Neural progenitor cell (in vitro differentiated cells): ENCODE results near the gene DNLZ. TPM values are rescaled to one million over a fixed set of nuclear protein-coding genes. Genes with fewer than 3 reads are reported as not detected.
A peak's percentile ranks its signal among the peaks of the same experiment; 100 is the strongest.
"Not testable (repeated sequence)": the region's sequence is repeated elsewhere in the genome, so short reads cannot be mapped to it uniquely, and the experiment has no call there.

Source experiments
- DNase-seq: peaks from one replicate; pipeline ENCODE4 v3.0.0-alpha.2; 2016; ENCODE audit warnings: low spot score
- H2AFZ ChIP-seq: fragments of 200-600 bp; sonication (generic); replicated peaks from 2 replicates; pipeline ENCODE4 v1.6.1; 2016; ENCODE audit warnings: antibody characterized with exemption
- H3F3A ChIP-seq: fragments of 200-600 bp; sonication (generic); 2 replicates; pipeline ENCODE4 v1.6.1; 2016; ENCODE audit warnings: antibody characterized with exemption, low read depth
- H3K27ac ChIP-seq: fragments of 200-600 bp; sonication (generic); 2 replicates; pipeline ENCODE4 v1.5.1; 2016; ENCODE audit warnings: mild to moderate bottlenecking
- H3K27me3 ChIP-seq: fragments of 200-600 bp; sonication (generic); 2 replicates; pipeline ENCODE4 v1.6.1; 2016; ENCODE audit warnings: mild to moderate bottlenecking, moderate library complexity
- H3K36me3 ChIP-seq: fragments of 200-600 bp; sonication (generic); 2 replicates; pipeline ENCODE4 v1.5.1; 2016
- H3K4me1 ChIP-seq: fragments of 200-600 bp; sonication (generic); 2 replicates; pipeline ENCODE4 v1.6.1; 2016; ENCODE audit warnings: mixed run types
- H3K4me2 ChIP-seq: fragments of 200-600 bp; sonication (generic); 2 replicates; pipeline ENCODE4 v1.6.1; 2016
- H3K4me3 ChIP-seq: fragments of 200-600 bp; sonication (generic); 2 replicates; pipeline ENCODE4 v1.5.1; 2016
- H3K79me2 ChIP-seq: fragments of 200-600 bp; sonication (generic); 2 replicates; pipeline ENCODE4 v1.6.1; 2016; ENCODE audit warnings: low read depth
- H3K9ac ChIP-seq: fragments of 200-600 bp; sonication (generic); 2 replicates; pipeline ENCODE4 v1.6.1; 2016
- H3K9me3 ChIP-seq: fragments of 200-600 bp; sonication (generic); 2 replicates; pipeline ENCODE4 v1.5.1; 2016; ENCODE audit warnings: low read depth
- H4K20me1 ChIP-seq: fragments of 200-600 bp; sonication (generic); 2 replicates; pipeline ENCODE4 v1.6.1; 2016; ENCODE audit warnings: low read depth
- H3K27ac Mint-ChIP-seq: 3 replicates; pipeline ENCODE4 v1.8.0; 2021; ENCODE audit warnings: mixed read lengths
- H3K27me3 Mint-ChIP-seq: 2 replicates; pipeline ENCODE4 v1.8.0; 2022; ENCODE audit warnings: low read depth, mild to moderate bottlenecking, inconsistent platforms, moderate library complexity, mixed read lengths; ENCODE audit not compliant: insufficient read depth
- H3K36me3 Mint-ChIP-seq: 3 replicates; pipeline ENCODE4 v1.8.0; 2021; ENCODE audit warnings: mixed read lengths
- H3K4me1 Mint-ChIP-seq: 3 replicates; pipeline ENCODE4 v1.8.0; 2021; ENCODE audit warnings: mixed read lengths
- H3K4me3 Mint-ChIP-seq: 3 replicates; pipeline ENCODE4 v1.8.0; 2021; ENCODE audit warnings: mild to moderate bottlenecking, moderate library complexity, mixed read lengths
- H3K9me3 Mint-ChIP-seq: 3 replicates; pipeline ENCODE4 v1.8.0; 2020; ENCODE audit warnings: mixed read lengths
- EZH2 ChIP-seq: fragments of 200-600 bp; sonication (generic); IDR thresholded peaks from 2 replicates; pipeline ENCODE4 v1.6.1; 2017; ENCODE audit warnings: antibody characterized with exemption, mild to moderate bottlenecking, moderate library complexity
- EZH2phosphoT487 ChIP-seq: fragments of 200-600 bp; sonication (generic); IDR thresholded peaks from 2 replicates; pipeline ENCODE4 v1.6.1; 2017; ENCODE audit warnings: antibody characterized with exemption
- total RNA-seq: library from RNA; depleted of rRNA; stranded (reverse); fragments of >200 nt; gene quantifications from 2 replicates; pipeline ENCODE4 v1.2.3, GENCODE V29; 2015; ENCODE audit warnings: low replicate concordance
- TF ChIP-seq, protein P1 (sequence below): fragments of 200-600 bp; sonication (generic); IDR thresholded peaks from 2 replicates; pipeline ENCODE4 v1.5.1; 2017; ENCODE audit warnings: antibody characterized with exemption, mild to moderate bottlenecking

The DNLZ gene
- total RNA-seq, 1 donor from 2014 or later = 3.4 TPM

DNA sequence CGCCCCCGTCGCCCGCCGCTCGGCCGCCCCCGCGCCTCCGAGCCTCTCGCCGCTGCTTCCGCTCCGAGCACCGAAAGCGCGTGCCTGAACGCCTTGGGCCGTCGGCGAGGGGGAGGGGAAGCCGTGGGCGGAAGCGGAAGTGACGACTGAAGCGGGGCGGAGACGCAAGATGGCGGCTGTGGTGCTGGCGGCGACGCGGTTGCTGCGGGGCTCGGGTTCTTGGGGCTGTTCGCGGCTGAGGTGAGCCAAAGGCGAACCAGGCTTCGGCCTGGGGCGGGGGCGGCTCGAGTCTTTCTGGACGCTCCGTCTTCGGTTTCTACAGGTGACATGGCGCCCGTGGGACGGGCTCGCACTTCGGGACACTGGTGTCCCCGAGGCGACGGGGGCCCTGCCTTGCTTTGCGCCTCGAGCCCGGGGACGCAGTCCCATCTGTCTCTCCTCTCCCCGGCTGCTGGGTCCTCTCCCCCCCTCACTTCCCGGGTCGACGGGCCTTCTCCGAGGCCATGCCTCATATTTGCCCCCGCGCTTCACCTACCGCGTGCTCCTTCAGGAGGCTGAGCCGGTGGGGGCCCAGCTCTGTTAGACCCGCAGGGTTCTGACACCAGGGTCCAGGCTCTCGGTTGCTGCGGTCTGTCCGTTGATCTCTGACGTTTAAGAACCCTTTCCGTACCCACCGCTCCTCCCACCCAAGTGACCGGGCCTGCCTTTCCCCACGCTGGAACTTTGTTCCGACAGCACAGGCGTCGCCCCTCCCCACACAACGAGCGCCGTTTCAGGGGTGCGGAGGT, 47.1 kb upstream of the DNLZ start, which contains the start of the genes ENTR1 and PMPCA:
ENTR1 (minus strand) TSS at position 115 of the 788 bp plus-strand sequence. CDS start 217 bp downstream, outside the sequence.
PMPCA (plus strand) TSS at position 159 of the 788 bp plus-strand sequence; CDS start at position 170, 11 bp downstream.
- H3K27ac Mint-ChIP-seq = peak within 1 kb of the TSS; percentile 81
- Histone ChIP-seq H3K4me2 (peak within 1 kb of the TSS; percentile 100), H3K4me3 (peak within 1 kb of the TSS; percentile 93), H3K9ac (peak within 1 kb of the TSS; percentile 96), H3K4me1 (peaks cover 13% of the 10 kb centered on the region), H3K27me3 (no peaks in the 10 kb centered on the region), H3K27ac (peak within 1 kb of the TSS; percentile 55), H3K36me3 (peaks cover 6% of the 10 kb centered on the region), H3K9me3 (no peaks in the 10 kb centered on the region), H4K20me1 (peaks cover 31% of the 10 kb centered on the region), H2AFZ (peak within 1 kb of the TSS; percentile 85), H3F3A (no peaks in the 10 kb centered on the region), H3K79me2 (peaks cover 46% of the 10 kb centered on the region)
- H3K36me3 Mint-ChIP-seq = peaks cover 10% of the 10 kb centered on the region
- peaks cover 11% of the 10 kb centered on the region for H3K27me3 Mint-ChIP-seq
- DNase-seq = peak; percentile 96
- H3K4me3 Mint-ChIP-seq = peak within 1 kb of the TSS; percentile 96
- TF ChIP-seq EZH2phosphoT487 (peak; percentile 23), EZH2 (peak; percentile 37)
- TF ChIP-seq, protein P1, sequence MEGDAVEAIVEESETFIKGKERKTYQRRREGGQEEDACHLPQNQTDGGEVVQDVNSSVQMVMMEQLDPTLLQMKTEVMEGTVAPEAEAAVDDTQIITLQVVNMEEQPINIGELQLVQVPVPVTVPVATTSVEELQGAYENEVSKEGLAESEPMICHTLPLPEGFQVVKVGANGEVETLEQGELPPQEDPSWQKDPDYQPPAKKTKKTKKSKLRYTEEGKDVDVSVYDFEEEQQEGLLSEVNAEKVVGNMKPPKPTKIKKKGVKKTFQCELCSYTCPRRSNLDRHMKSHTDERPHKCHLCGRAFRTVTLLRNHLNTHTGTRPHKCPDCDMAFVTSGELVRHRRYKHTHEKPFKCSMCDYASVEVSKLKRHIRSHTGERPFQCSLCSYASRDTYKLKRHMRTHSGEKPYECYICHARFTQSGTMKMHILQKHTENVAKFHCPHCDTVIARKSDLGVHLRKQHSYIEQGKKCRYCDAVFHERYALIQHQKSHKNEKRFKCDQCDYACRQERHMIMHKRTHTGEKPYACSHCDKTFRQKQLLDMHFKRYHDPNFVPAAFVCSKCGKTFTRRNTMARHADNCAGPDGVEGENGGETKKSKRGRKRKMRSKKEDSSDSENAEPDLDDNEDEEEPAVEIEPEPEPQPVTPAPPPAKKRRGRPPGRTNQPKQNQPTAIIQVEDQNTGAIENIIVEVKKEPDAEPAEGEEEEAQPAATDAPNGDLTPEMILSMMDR = no peak
- no peaks in the 10 kb centered on the region for H3K9me3 Mint-ChIP-seq
- H3K4me1 Mint-ChIP-seq = peaks cover 29% of the 10 kb centered on the region

DNA sequence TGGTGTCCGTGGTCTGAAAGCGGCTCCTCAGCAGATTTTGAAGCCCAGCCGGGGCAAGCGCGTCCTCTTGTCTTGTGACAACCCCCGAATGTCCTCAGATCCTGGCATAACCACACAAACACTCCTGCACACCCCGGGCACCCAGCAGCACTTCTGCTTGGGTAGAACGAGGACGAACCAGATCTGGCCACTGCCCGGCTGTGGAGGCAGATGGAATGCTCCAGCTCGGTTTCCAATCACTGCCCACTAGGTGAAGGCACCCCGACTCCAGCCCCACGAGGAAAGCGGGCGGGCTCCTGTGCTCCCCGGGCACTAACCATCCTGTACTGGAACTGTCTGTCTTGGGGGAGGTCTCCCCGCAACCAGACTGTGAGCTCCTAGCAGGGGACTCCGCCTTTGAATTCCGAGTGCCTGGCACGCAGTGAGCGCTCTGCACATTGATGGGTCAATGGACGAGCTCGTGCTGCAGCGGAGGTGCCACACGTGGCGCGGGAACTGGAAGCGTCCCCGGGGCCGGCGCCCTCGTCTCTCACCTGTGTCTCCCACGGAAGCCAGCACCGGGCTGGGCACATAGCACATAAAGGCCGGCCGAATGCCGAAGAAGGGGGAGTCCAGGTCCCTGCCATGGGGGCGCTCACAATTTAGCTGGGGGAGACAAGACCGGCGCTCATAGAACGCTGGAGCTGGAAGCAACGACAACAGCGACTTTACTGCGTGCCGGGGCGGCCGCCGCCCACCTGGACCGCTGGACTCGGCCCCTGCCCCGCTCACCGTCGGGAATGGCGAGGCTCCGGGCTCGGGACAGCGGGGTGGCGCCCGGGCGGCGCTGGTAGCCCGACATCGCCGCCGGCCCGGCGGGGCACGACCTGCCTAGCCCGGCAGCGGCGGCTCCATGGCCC, 46.3 kb upstream of the DNLZ start:
- Mint-ChIP-seq H3K27ac (no peak overlapping the region), H3K36me3 (peaks cover 11% of the 10 kb centered on the region), H3K27me3 (peaks cover 11% of the 10 kb centered on the region), H3K4me3 (peak overlapping the region; percentile 91), H3K4me1 (peaks cover 29% of the 10 kb centered on the region), H3K9me3 (no peaks in the 10 kb centered on the region)
- Histone ChIP-seq H3F3A (no peaks in the 10 kb centered on the region), H3K9me3 (no peaks in the 10 kb centered on the region), H3K27me3 (no peaks in the 10 kb centered on the region), H3K4me3 (peak overlapping the region; percentile 93), H3K4me2 (peak overlapping the region; percentile 100), H3K79me2 (peaks cover 46% of the 10 kb centered on the region), H3K27ac (no peak overlapping the region), H2AFZ (peak overlapping the region; percentile 85), H3K9ac (peak overlapping the region; percentile 55), H4K20me1 (peaks cover 31% of the 10 kb centered on the region), H3K4me1 (peaks cover 13% of the 10 kb centered on the region), H3K36me3 (peaks cover 8% of the 10 kb centered on the region)
- TF ChIP-seq EZH2 = no peak
- TF ChIP-seq EZH2phosphoT487 = no peak
- TF ChIP-seq, protein P1 = no peak
- DNase-seq = peak; percentile 67

- Mint-ChIP-seq H3K4me1 (peaks cover 29% of the 10 kb centered on the region), H3K4me3 (peak overlapping the region; percentile 61), H3K9me3 (no peaks in the 10 kb centered on the region), H3K36me3 (peaks cover 11% of the 10 kb centered on the region), H3K27ac (no peak overlapping the region), H3K27me3 (peaks cover 14% of the 10 kb centered on the region)
- Histone ChIP-seq H3K27ac (no peak overlapping the region), H3K27me3 (no peaks in the 10 kb centered on the region), H3K36me3 (peaks cover 8% of the 10 kb centered on the region), H3K79me2 (peaks cover 42% of the 10 kb centered on the region), H3K4me1 (peaks cover 13% of the 10 kb centered on the region), H4K20me1 (peaks cover 31% of the 10 kb centered on the region), H3K4me3 (no peak overlapping the region), H2AFZ (no peak overlapping the region), H3F3A (no peaks in the 10 kb centered on the region), H3K4me2 (no peak overlapping the region), H3K9me3 (no peaks in the 10 kb centered on the region), H3K9ac (no peak overlapping the region)
- TF ChIP-seq EZH2phosphoT487 = no peak
- TF ChIP-seq, protein P1 = no peak
- DNase-seq = no peak
Observed at GRCh38 chr9:136407911-136408310, 44.4 kb upstream of the DNLZ start.

DNA sequence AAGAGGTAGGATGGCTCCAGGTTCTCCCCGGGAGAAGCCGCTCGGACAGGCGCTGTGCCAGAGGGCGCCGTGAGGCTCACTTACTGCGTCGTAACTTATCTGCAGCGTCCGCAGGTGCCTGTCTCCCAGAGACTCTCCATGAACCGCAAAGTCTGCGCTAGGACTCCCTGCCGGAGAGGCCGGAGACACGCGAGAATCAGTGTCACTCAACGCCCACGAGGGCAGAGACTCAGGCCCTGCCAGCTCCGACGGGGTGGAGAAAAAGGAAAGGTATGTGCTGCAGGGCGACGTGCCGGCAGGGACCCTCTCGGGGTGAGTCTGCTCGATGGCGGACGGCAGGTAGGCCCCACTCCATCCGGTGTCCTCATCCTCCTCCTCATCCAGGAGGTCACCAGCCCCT, 43.5 kb upstream of the DNLZ start:
- H3K27me3 ChIP-seq, H3K9me3 ChIP-seq, H3K4me3 ChIP-seq, H3K4me2 ChIP-seq, H3K9me3 Mint-ChIP-seq, H3K9ac ChIP-seq, H3F3A ChIP-seq, H3K36me3 ChIP-seq, H3K4me3 Mint-ChIP-seq, H3K27ac Mint-ChIP-seq, H2AFZ ChIP-seq, DNase-seq, H3K27ac ChIP-seq: not testable (repeated sequence)
- Mint-ChIP-seq H3K4me1 (peaks cover 29% of the 10 kb centered on the region), H3K27me3 (peaks cover 14% of the 10 kb centered on the region), H3K36me3 (peaks cover 15% of the 10 kb centered on the region)
- Histone ChIP-seq H3K4me1 (peaks cover 13% of the 10 kb centered on the region), H3K79me2 (peaks cover 34% of the 10 kb centered on the region), H4K20me1 (peaks cover 31% of the 10 kb centered on the region)

GRCh38 chr9:136405904-136406303, 42.4 kb upstream of the DNLZ start:
- H3K27ac Mint-ChIP-seq, H2AFZ ChIP-seq, H3K27ac ChIP-seq, H3K9me3 Mint-ChIP-seq, H3K4me3 ChIP-seq, H3K9me3 ChIP-seq, H3K36me3 ChIP-seq, H3K27me3 ChIP-seq, H3K4me2 ChIP-seq, H3K9ac ChIP-seq, H3K4me3 Mint-ChIP-seq, DNase-seq, H3K4me1 ChIP-seq: not testable (repeated sequence)
- H3K36me3 Mint-ChIP-seq = peaks cover 18% of the 10 kb centered on the region
- Histone ChIP-seq H3K79me2 (peaks cover 22% of the 10 kb centered on the region), H3F3A (peaks cover 10% of the 10 kb centered on the region), H4K20me1 (peaks cover 19% of the 10 kb centered on the region)
- H3K4me1 Mint-ChIP-seq = peaks cover 19% of the 10 kb centered on the region
- peaks cover 16% of the 10 kb centered on the region for H3K27me3 Mint-ChIP-seq
